DND-41 (cell line): ENCODE results near the gene MEF2D.

Source experiments
- EZH2 ChIP-seq: IDR thresholded peaks from 3 replicates; pipeline ENCODE4 v1.6.1; 2012; ENCODE audit warnings: borderline replicate concordance, low read depth, mild to moderate bottlenecking, moderate library complexity, low read length, inconsistent platforms; ENCODE audit not compliant: severe bottlenecking
- TF ChIP-seq, protein P1 (sequence below): IDR thresholded peaks from 2 replicates; pipeline ENCODE4 v1.5.1; 2012; ENCODE audit warnings: borderline replicate concordance, low read length, moderate library complexity, mild to moderate bottlenecking; ENCODE audit not compliant: poor library complexity, severe bottlenecking; ENCODE audit errors: extremely low read depth

DNA sequence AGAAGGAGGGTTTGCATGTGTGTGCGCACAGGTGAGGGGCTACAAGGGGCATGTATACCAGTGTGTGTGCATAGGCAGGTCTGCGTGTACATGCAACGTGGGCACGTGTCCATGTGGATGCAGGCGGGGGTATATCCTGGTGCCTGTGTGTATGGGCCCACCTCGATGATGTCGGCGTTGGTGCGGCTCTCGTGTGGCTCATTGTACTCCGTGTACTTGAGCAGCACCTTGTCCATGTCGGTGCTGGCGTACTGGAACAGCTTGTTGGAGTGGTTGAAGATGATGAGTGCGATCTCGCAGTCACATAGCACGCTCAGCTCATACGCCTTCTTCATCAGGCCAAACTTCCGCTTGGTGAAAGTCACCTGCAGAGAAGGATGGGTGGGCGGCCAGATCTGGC, 18.3 kb downstream of the MEF2D start:
- TF ChIP-seq, protein P1, sequence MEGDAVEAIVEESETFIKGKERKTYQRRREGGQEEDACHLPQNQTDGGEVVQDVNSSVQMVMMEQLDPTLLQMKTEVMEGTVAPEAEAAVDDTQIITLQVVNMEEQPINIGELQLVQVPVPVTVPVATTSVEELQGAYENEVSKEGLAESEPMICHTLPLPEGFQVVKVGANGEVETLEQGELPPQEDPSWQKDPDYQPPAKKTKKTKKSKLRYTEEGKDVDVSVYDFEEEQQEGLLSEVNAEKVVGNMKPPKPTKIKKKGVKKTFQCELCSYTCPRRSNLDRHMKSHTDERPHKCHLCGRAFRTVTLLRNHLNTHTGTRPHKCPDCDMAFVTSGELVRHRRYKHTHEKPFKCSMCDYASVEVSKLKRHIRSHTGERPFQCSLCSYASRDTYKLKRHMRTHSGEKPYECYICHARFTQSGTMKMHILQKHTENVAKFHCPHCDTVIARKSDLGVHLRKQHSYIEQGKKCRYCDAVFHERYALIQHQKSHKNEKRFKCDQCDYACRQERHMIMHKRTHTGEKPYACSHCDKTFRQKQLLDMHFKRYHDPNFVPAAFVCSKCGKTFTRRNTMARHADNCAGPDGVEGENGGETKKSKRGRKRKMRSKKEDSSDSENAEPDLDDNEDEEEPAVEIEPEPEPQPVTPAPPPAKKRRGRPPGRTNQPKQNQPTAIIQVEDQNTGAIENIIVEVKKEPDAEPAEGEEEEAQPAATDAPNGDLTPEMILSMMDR: no peak
- no peak for TF ChIP-seq EZH2
